Effector memory CD4-positive, alpha-beta T cell (primary cell): ENCODE results near the gene BCCIP.

ENCODE experiments used
- DNase-seq, 3 donors: peaks; one replicate each; pipeline ENCODE4 v3.0.0-alpha.2; 2020
- H3K27ac ChIP-seq: 2 replicates; pipeline ENCODE4 v1.7.0; 2013; ENCODE audit warnings: mild to moderate bottlenecking, low read length, moderate library complexity; ENCODE audit not compliant: insufficient read depth, poor library complexity, severe bottlenecking
- H3K27me3 ChIP-seq: replicated peaks from 2 replicates; pipeline ENCODE4 v1.7.0; 2013; ENCODE audit warnings: mild to moderate bottlenecking, low read length; ENCODE audit not compliant: insufficient read depth, control insufficient read depth, poor library complexity, severe bottlenecking
- H3K36me3 ChIP-seq: 2 replicates; pipeline ENCODE4 v1.7.0; 2013; ENCODE audit warnings: mild to moderate bottlenecking, low read length, moderate library complexity; ENCODE audit not compliant: control insufficient read depth, insufficient read depth
- H3K4me1 ChIP-seq: 2 replicates; pipeline ENCODE4 v1.7.0; 2013; ENCODE audit warnings: low read length, mild to moderate bottlenecking; ENCODE audit not compliant: control insufficient read depth, insufficient read depth, poor library complexity, severe bottlenecking
- H3K4me3 ChIP-seq: 2 replicates; pipeline ENCODE4 v1.7.0; 2013; ENCODE audit warnings: low read length, low read depth, mild to moderate bottlenecking; ENCODE audit not compliant: insufficient read depth, poor library complexity, severe bottlenecking
- H3K9me3 ChIP-seq: 2 replicates; pipeline ENCODE4 v1.7.0; 2013; ENCODE audit warnings: mild to moderate bottlenecking, low read length, moderate library complexity; ENCODE audit not compliant: control insufficient read depth

The BCCIP gene

DNA sequence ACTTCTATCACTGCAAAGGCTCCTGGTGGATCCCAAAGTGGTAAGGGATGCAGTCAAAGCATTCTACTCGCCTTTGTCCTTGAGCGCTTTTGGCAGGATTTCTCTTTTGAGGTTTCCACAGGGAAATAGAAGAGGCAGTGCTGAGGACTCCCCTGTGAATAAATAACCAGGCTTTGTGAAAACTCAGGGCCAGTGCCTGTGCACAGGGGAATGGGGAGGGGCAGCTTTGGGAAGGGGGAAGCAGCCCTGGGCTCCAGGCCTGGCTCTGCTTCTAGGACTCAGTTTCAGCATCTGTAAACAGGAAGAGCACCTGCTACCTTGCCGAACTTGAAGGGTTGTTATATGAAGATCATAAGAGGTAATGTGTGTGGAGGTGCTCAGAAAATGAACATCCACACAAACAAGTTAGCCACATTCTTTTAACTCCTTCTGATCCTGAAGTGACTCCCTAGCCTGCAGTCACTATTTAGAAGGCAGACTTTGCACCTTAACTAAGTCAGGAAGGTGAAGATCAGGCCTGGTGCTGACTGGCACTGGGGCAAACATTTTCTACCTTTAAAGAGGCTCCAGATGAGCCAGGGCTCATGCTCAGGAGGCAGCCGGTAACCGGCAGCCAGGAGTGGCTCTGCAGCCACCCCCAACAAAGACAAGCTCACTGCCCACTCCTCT, 25.2 kb upstream of the BCCIP start:
- Histone ChIP-seq H3K27ac (no peak overlapping the region), H3K36me3 (peaks cover 28% of the 10 kb centered on the region), H3K4me1 (no peaks in the 10 kb centered on the region), H3K9me3 (no peaks in the 10 kb centered on the region), H3K4me3 (no peak overlapping the region), H3K27me3 (no peaks in the 10 kb centered on the region)
- no peak for DNase-seq

- DNase-seq = no peak
- no peaks in the 10 kb centered on the region for H3K4me1 ChIP-seq
- H3K27me3 ChIP-seq = no peaks in the 10 kb centered on the region
- H3K27ac ChIP-seq = no peak overlapping the region
- H3K9me3 ChIP-seq = no peaks in the 10 kb centered on the region
- H3K4me3 ChIP-seq = no peak overlapping the region
- peaks cover 28% of the 10 kb centered on the region for H3K36me3 ChIP-seq
These were observed 23.7 kb upstream of the BCCIP start for GRCh38 chr10:125799451-125800182.

- Histone ChIP-seq H3K27me3 (no peaks in the 10 kb centered on the region), H3K9me3 (no peaks in the 10 kb centered on the region), H3K4me1 (no peaks in the 10 kb centered on the region), H3K36me3 (peaks cover 27% of the 10 kb centered on the region), H3K27ac (no peak overlapping the region), H3K4me3 (no peak overlapping the region)
- DNase-seq = no peak
These were observed 21.8 kb upstream of the BCCIP start for GRCh38 chr10:125801574-125801973.

- no peaks in the 10 kb centered on the region for H3K4me1 ChIP-seq
- H3K27ac ChIP-seq = no peak overlapping the region
- H3K4me3 ChIP-seq = no peak overlapping the region
- H3K9me3 ChIP-seq = no peaks in the 10 kb centered on the region
- DNase-seq = no peak
- H3K27me3 ChIP-seq = no peaks in the 10 kb centered on the region
- peaks cover 33% of the 10 kb centered on the region for H3K36me3 ChIP-seq
These were observed 21.2 kb upstream of the BCCIP start for GRCh38 chr10:125802131-125802530.

DNA sequence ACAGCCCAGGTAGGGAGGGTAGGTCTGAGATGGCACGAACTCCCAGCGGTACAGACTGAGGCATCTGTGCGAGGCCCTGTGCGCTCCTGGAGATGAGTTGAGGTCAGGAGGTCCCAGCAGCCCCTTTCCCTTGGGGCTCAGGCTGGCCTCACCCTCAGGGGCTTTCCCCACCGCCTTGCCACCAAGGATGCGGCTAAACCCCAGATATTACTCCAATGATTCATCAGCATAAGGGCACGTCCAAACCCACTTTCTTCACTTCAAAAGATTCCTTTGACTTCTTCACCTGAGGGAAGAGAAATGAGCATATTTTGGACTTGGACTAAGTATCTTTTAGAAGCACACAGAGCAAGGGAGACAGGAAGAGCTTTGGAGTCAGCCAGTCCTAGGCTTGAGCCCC, 20.6 kb upstream of the BCCIP start:
- Histone ChIP-seq H3K27ac (no peak overlapping the region), H3K4me3 (no peak overlapping the region), H3K27me3 (no peaks in the 10 kb centered on the region), H3K4me1 (no peaks in the 10 kb centered on the region), H3K36me3 (peaks cover 29% of the 10 kb centered on the region), H3K9me3 (no peaks in the 10 kb centered on the region)
- DNase-seq = no peak

DNA sequence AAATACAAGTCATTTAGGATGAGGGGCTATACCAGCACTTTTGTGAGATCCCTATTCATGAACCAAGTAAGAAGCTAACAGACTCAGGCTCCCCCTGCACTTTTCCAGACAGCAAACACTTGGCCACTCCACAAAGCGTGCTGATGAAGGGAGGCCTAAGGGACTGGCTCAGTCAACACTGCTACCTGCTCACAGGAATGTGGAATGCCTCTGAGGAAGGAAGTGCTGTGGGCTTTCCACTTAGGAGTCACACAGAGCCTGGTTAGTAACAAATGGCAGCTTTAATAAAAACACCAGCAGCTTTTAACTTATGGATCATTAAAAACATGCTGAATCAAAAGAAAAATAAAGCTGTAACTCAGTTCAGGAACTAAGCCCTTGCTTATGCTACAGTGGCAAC, 15.3 kb upstream of the BCCIP start:
- Histone ChIP-seq H3K4me3 (no peak overlapping the region), H3K27ac (no peak overlapping the region), H3K9me3 (no peaks in the 10 kb centered on the region), H3K36me3 (peaks cover 30% of the 10 kb centered on the region), H3K4me1 (no peaks in the 10 kb centered on the region), H3K27me3 (no peaks in the 10 kb centered on the region)
- no peak for DNase-seq

DNA sequence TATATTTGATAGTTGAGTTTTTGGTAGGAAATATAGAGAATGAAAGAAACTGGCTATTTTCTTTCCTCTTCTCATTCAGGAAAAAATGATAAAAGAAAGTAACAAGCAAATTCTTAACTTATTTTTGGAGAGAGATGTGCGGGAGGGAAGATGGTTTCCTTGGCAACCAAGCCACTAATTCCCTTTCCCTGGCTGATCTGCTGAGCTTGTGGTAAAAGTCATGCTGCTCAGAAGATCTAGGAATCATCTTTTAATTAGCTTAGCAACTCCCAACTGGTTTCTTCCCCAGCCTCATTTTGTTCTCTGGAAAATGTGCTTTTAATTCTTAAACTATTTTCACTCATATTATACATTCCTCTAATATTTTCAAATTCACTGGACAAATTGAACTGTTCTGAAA, 12.1 kb upstream of the BCCIP start:
- no peaks in the 10 kb centered on the region for H3K4me1 ChIP-seq
- DNase-seq = no peak
- H3K27me3 ChIP-seq = no peaks in the 10 kb centered on the region
- H3K36me3 ChIP-seq = peaks cover 43% of the 10 kb centered on the region
- H3K4me3 ChIP-seq = no peak overlapping the region
- H3K27ac ChIP-seq = no peak overlapping the region
- no peaks in the 10 kb centered on the region for H3K9me3 ChIP-seq

- H3K9me3 ChIP-seq = no peaks in the 10 kb centered on the region
- no peaks in the 10 kb centered on the region for H3K4me1 ChIP-seq
- H3K4me3 ChIP-seq = no peak overlapping the region
- no peak for DNase-seq
- H3K27me3 ChIP-seq = no peaks in the 10 kb centered on the region
- no peak overlapping the region for H3K27ac ChIP-seq
- peaks cover 33% of the 10 kb centered on the region for H3K36me3 ChIP-seq
These were observed 11.1 kb upstream of the BCCIP start for GRCh38 chr10:125812128-125812750.

- Histone ChIP-seq H3K27ac (no peak overlapping the region), H3K36me3 (peaks cover 23% of the 10 kb centered on the region), H3K4me3 (no peak overlapping the region), H3K4me1 (no peaks in the 10 kb centered on the region), H3K27me3 (no peaks in the 10 kb centered on the region), H3K9me3 (no peaks in the 10 kb centered on the region)
- DNase-seq = no peak
These were observed 7.6 kb upstream of the BCCIP start for GRCh38 chr10:125815764-125816163.

GRCh38 chr10:125816548-125816947, 6.8 kb upstream of the BCCIP start:
- Histone ChIP-seq H3K4me3 (no peak overlapping the region), H3K27ac (no peak overlapping the region), H3K36me3 (peaks cover 23% of the 10 kb centered on the region), H3K27me3 (no peaks in the 10 kb centered on the region), H3K9me3 (no peaks in the 10 kb centered on the region), H3K4me1 (no peaks in the 10 kb centered on the region)
- DNase-seq = no peak
